ENCODE data around the gene ERO1B.

The ERO1B gene

DNA sequence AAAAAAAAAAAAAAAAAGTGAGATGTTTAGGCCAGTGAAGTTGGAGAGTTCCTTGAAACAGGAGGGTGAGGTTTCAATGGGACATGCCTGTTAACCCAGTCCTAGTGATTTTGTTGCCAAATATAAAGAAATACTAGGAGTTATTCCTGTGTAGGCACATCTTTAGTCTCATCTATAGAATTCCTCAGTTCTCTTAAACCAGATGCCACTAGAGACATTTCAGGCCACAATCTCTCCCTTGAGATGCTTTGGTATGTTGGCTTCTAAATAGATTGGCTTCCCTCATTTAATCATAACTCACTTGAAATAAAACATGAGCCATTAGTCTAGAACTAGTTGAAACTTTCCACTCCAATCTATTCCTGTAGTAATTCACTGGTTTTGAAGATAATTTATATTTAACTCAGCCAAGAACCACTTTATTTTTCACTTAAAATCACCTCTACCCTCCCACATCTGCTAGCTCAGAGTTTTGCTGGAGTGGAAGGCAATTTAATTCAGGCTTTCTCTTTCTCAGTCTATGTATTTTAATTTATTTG is 109.6 kb downstream of the ERO1B start:
- H3K36me3 Mint-ChIP-seq (ENCODE audit: low read depth) = no peaks in the 10 kb centered on the region
- peaks cover 5% of the 10 kb centered on the region for H3K4me1 Mint-ChIP-seq (ENCODE audit: low read depth)
- H3K9me3 Mint-ChIP-seq = no peaks in the 10 kb centered on the region
- no peak overlapping the region for H3K27ac Mint-ChIP-seq
- H3K27me3 Mint-ChIP-seq = no peaks in the 10 kb centered on the region
- H3K4me3 Mint-ChIP-seq = no peak overlapping the region

- Mint-ChIP-seq H3K4me1 (ENCODE audit: low read depth) (peaks cover 4% of the 10 kb centered on the region), H3K9me3 (no peaks in the 10 kb centered on the region), H3K27ac (no peak overlapping the region), H3K36me3 (ENCODE audit: low read depth) (peaks cover 4% of the 10 kb centered on the region), H3K27me3 (no peaks in the 10 kb centered on the region), H3K4me3 (no peak overlapping the region)
Observed at GRCh38 chr1:236168716-236169429, 112.9 kb downstream of the ERO1B start.

- Mint-ChIP-seq H3K27ac (no peak overlapping the region), H3K4me1 (ENCODE audit: low read depth) (peaks cover 15% of the 10 kb centered on the region), H3K4me3 (no peak overlapping the region), H3K27me3 (no peaks in the 10 kb centered on the region), H3K9me3 (no peaks in the 10 kb centered on the region), H3K36me3 (ENCODE audit: low read depth) (peaks cover 10% of the 10 kb centered on the region)
Observed at GRCh38 chr1:236167578-236167977, 114.2 kb downstream of the ERO1B start.

DNA sequence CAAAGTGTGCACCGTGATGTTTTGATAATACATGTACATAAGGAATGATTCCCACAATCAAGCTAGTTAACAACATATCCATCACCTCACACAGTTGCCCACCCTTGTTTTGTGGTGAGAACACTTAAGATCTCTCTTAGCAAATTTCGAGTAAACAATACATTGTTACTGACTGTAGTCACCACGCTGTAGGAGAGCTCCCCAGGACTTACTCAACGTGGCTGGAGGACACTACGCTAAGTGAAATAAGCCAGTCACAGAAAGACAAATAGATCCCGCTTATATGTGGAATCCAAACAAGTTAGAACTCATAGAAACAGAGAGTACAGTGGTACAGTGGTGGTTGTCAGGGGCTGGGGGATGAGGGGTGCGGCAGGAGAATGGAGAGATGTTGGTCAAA is 114.6 kb downstream of the ERO1B start:
- H3K27me3 Mint-ChIP-seq = no peaks in the 10 kb centered on the region
- no peak overlapping the region for H3K27ac Mint-ChIP-seq
- H3K4me1 Mint-ChIP-seq (ENCODE audit: low read depth) = peaks cover 15% of the 10 kb centered on the region
- no peak overlapping the region for H3K4me3 Mint-ChIP-seq
- H3K36me3 Mint-ChIP-seq (ENCODE audit: low read depth) = peaks cover 13% of the 10 kb centered on the region
- H3K9me3 Mint-ChIP-seq = no peaks in the 10 kb centered on the region

- Mint-ChIP-seq H3K27ac (no peak overlapping the region), H3K27me3 (no peaks in the 10 kb centered on the region), H3K9me3 (peaks cover 11% of the 10 kb centered on the region), H3K36me3 (ENCODE audit: low read depth) (peaks cover 24% of the 10 kb centered on the region), H3K4me3 (no peak overlapping the region), H3K4me1 (ENCODE audit: low read depth) (peaks cover 16% of the 10 kb centered on the region)
Observed at GRCh38 chr1:236166041-236166440, 115.7 kb downstream of the ERO1B start.

Measured in stimulated activated naive CD8-positive, alpha-beta T cell treated with anti-CD3 and anti-CD28 coated beads, Interleukin-15, Interleukin-2, amounts not matched to agents 100 ng/mL and 50 ng/mL, for 24 hours (primary cell).